COLO829 (cell line): Measurements from ENCODE around the gene C6.
"Not testable (repeated sequence)": the region's sequence is repeated elsewhere in the genome, so short reads cannot be mapped to it uniquely, and the experiment has no call there.

ENCODE experiments used
- DNase-seq: peaks from one replicate; pipeline ENCODE4 v3.0.0; 2012; ENCODE audit warnings: low spot score

The C6 gene

GRCh38 chr5:41199660-41200059 lies 13.7 kb downstream of the C6 start:
- DNase-seq, result no peak

- no peak for DNase-seq
Measured at GRCh38 chr5:41196197-41196596, 17.1 kb downstream of the C6 start.

DNA sequence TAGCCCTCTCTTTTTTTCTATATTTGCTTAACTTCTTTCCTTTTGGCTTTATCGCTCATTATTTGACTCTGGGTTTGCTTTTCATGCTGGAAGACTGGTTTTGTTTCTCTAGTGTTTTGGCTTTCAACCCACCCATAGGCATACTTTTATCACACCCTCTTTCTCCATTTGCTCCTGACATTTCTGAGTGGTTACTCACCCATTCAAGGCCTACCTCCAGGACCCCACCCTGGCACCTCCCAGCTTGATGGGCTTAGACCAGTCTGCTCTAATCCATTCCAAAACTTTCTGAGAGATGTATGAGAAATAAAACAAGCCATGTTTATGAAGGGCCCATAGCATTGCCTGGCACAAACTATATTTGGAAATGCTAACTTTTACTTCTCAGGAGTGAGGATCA lies 18.1 kb downstream of the C6 start:
- no peak for DNase-seq

DNA sequence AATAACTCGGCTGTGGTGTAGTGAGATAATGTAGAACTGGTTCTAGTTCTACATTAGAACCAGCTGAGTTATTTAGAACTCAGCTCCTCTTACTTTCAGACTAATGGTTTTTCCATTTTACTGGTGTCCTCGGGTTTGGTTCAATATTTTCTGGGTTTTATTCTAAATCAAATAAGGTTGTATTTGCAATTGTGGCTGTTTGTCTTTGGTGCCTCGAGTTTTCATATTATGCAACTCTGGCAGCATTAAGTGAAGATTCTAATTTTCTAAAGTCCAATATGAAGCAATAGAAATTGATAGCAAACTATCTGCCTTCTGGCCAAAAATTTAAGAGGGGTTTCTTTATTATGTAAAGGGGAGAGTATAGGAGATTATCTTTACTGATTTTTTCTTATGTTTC lies 19.0 kb downstream of the C6 start:
- no peak for DNase-seq

- DNase-seq, result no peak
Measured at GRCh38 chr5:41193456-41194205, 19.7 kb downstream of the C6 start.

DNA sequence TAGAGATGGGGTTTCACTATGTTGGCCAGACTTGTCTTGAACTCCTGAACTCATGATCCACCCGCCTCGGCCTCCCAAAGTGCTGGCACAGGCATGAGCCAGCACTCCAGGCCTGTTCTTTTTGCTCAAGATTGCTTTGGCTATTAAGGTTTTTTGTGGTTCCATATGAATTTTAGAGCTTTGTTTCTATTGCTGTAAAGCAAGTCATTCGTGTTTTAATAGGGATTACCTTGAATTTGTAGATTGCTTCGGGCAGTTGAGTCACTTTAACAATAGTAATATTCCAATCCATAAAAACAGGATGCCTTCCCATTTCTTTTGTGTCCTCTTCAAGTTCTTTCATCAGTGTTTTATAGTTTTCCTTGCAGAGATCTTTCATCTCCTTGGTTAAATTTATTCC lies 22.1 kb downstream of the C6 start:
- DNase-seq, result no peak

DNA sequence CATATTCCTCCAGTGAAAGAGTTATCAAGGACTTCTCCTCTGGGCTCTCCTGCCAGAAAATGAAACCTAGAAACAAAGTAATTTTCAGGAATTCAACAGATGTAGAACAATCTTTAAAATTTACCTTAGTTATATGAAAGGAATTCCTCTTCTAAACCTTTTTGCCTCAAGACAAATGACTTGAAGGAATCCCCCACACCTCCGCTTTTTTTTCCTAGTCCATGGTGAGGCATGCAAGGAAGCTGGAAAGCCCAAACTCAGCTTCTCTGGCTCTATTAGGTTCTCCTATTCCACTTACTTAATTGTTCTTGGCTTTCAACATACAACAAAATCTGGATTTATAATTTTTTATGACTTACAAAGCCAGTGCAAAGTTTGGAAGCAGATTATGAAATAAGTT lies 27.2 kb downstream of the C6 start:
- DNase-seq, result no peak

DNA sequence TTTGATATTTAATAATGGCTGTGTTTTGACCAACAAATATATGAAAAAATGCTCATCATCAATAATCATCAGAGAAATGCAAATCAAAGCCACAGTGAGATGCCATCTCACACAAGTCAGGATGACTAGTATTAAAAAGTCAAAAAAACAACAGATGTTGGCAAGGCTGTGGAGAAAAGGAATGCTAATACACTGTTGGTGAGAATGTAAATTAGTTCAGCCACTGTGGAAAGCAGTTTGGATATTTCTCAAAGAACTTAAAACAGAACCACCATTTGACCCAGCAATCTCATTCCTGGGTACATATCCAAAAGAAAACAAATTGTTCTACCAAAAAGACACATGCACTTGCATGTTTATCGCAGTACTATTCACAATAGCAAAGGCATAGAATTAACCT lies 30.0 kb downstream of the C6 start:
- DNase-seq, result not testable (repeated sequence)

DNA sequence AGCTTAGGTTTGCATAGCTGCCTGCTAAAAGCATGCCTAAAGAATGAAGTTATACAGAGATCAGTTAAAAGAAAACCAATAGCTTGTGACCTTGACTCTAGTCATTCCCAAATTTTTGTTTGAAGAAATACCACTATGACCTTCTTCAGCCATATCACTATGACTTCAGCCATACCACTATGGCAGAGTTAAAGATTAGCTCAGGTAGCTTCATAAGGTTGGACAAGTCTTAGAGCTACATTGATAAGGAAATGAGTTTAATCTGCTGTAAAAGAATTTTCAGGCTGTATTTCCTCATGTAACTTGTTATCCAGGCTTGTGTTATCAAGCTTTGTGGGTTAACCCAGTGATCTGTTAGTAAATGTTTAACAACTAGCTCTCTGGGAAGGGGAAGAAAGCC lies 30.7 kb downstream of the C6 start:
- DNase-seq, result no peak

DNA sequence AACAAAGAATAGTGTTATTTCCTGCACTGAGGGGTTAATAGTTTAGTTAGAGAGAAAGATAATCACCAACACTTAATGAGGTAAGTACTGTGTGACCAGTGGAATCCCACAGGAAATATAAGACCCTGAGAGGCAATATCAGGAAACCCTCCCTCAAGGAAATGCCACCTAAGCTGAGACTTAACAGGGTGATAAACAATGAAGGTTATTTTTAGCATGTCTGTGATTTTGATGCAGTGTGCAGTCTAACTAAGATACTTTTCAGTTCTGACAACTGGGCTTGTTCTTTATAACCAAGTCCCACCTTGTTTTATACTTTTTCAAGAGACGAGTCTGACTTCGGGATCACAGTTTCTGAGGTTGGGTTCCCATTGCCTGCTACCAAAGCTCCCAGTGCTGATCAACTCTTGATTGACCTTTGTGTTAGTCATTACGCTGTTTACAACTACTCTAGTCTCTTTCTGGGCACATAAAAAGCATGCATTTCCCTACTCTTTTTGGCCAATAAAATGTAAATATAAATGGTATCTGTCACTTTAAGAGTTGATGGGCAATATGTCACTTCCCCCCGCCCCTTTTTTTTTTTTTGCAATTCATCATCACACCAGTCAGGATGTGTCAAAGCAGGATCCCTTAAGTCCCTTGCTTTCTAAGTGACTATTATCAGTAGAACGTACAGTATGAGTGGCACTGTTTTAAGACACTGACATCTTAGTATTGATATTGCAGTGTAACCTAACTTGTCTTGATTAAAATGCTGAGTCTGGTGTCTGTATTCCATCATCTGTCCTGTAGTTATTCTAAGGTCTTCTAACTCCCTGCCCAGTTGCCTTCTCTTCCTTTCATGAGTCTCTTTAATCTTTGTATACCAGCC lies 31.4 kb downstream of the C6 start:
- no peak for DNase-seq

- no peak for DNase-seq
Measured at GRCh38 chr5:41176952-41177351, 36.4 kb downstream of the C6 start.

- no peak for DNase-seq
Measured at GRCh38 chr5:41172012-41172411, 41.3 kb downstream of the C6 start.

DNA sequence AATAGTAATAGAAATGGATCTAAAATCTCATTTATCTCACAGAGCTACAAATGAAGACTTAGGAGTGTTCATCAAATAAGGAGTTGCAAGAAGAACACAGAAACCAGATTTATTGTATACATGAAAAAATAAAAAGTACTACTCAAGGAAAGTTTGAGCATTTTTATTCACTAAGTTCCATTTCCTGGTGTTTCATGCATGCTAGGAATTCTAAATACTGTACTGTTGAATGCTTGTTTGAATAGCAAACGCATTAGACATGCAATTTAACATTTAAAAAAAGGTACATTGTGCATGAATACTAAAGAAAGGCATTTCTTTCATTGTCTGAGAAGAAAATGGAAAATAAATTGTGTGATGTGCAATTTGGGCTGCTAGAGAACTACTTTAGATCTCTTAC lies 52.1 kb downstream of the C6 start:
- DNase-seq, result no peak

DNA sequence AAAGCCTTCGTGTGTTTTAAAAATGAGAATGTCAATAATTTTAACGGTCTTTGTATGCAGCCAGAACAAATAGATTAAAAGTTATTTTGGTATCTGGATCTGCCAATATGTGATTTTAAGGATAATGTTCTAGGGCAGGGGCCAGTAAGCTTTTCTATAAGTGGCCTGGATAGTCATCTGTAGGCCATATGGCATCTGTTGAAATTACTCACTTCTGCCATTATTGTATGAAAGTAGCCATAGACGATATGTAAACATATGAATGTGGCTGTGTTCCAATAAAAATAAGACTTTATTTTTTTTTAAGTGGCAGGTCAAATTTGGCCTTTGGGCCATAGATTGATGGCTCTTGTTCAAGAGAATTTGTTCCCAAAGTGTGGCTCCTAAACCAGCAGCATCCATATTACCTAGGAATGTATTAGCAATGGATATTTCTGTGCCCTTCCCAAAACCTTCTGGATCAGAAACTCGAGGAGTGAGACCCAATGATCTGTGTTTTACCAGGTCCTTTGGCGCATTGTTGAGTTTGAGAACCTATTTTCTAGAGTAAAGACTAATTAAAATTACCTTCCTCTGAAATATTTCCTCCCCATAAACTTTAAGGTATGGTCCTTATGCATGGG lies 55.9 kb downstream of the C6 start:
- no peak for DNase-seq

GRCh38 chr5:41156739-41157138 lies 56.6 kb downstream of the C6 start:
- no peak for DNase-seq

DNA sequence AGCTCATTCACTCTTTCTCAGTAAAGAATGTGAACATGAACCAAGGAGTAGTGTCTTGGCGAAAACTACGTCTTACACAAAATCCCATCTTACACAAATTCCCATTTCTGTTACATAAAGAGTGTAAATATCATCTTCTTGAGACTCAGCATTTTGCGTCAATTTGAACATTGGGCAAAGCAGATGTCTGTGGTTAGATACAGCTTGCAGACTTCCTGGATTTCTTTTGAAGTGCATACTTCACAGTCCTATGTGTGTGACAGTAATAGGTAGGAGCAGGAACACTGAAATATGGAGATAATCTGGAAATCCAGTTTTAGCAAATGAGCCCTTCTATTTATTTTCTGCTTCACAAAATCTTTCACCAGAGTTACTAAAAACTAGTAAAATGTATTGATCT lies 58.8 kb downstream of the C6 start:
- DNase-seq, result no peak

GRCh38 chr5:41151564-41151963 lies 61.8 kb downstream of the C6 start:
- no peak for DNase-seq

DNA sequence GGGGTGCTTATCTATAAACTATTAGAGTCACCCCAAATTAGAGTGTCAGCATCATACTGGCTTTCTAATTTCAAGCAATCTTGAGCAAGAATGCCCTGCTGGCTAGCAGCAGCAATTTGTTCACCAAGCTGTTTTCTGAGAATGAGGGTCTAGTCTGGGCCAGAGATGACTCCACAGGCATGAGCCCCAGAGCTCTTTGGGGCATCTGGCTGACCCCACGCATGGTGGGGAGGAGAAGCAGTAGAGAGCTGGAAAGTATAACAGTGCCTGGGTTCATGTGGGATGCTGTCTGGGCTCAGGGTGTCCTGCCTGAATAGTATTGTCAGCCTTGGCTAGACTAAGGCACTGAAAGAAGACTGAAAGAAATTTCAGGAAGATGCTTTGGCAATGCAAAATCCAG lies 64.9 kb downstream of the C6 start:
- DNase-seq, result no peak

DNA sequence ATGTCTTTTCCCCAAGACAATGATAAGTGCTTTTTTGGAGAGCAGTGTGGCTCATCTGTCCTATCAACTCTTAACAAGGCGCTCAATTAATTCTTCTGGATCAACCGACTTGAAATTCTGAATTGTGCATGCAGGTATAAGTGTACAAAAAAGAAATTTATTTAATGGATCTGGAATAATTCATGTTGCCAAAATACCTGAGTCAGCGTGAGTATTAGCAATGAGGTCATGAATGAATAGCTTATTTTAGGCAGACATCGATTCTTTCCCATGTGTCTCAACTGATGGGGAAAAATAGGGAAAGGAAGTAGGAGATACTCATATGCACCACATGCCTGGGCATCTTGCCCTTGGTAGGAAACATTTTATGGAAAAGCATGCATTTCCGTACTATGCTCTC lies 68.0 kb downstream of the C6 start:
- DNase-seq, result no peak

- no peak for DNase-seq
Measured at GRCh38 chr5:41143131-41143901, 70.0 kb downstream of the C6 start.

- DNase-seq, result no peak
Measured at GRCh38 chr5:41127967-41128690, 85.2 kb downstream of the C6 start.

- no peak for DNase-seq
Measured at GRCh38 chr5:41122459-41122858, 90.9 kb downstream of the C6 start.
